ENCODE results near the gene ATP6V0E2. TPM values are rescaled to one million over a fixed set of nuclear protein-coding genes. Genes with fewer than 3 reads are reported as not detected.

ATP6V0E2 gene
- total RNA-seq, 3 donors from 2014 or later: 12.7 to 23.7 (median 20.9) TPM

DNA sequence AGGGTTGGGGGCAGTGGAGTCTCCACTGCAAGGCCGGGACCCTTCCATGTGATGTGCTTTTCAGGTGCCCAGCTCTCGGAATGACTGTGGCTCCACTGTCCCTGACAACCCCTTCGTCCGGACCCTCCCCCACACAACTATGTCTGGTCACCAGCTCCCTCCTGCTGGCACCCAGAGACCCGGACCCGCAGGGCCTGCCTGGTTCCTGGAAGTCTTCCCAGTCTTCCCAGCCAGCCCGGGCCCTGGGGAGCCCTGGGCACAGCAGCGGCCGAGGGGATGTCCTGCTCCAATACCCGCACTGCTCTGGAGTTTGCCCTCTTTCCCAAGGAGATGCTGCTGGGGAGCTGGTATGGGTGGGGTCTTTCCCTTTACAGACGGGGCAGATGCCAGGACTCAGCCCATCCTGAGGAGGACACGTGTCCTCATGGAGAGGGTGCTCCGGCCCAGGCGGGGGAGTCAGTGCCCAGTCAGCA is 5.5 kb downstream of the ATP6V0E2 start:
- Histone ChIP-seq H3K9me3 (no peaks in the 10 kb centered on the region), H3K36me3 (ENCODE audit: low read depth) (no peaks in the 10 kb centered on the region), H3K4me3 (no peak overlapping the region), H3K4me1 (ENCODE audit: low read depth) (peaks cover 9% of the 10 kb centered on the region)
- DNase-seq (no peak), ATAC-seq (no peak)
- TF ChIP-seq, protein P1, sequence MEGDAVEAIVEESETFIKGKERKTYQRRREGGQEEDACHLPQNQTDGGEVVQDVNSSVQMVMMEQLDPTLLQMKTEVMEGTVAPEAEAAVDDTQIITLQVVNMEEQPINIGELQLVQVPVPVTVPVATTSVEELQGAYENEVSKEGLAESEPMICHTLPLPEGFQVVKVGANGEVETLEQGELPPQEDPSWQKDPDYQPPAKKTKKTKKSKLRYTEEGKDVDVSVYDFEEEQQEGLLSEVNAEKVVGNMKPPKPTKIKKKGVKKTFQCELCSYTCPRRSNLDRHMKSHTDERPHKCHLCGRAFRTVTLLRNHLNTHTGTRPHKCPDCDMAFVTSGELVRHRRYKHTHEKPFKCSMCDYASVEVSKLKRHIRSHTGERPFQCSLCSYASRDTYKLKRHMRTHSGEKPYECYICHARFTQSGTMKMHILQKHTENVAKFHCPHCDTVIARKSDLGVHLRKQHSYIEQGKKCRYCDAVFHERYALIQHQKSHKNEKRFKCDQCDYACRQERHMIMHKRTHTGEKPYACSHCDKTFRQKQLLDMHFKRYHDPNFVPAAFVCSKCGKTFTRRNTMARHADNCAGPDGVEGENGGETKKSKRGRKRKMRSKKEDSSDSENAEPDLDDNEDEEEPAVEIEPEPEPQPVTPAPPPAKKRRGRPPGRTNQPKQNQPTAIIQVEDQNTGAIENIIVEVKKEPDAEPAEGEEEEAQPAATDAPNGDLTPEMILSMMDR (IDR thresholded peaks at IDR 0.05): no peak
- intact Hi-C loops (cut with DNase I, micrococcal nuclease): no loop called here

DNA sequence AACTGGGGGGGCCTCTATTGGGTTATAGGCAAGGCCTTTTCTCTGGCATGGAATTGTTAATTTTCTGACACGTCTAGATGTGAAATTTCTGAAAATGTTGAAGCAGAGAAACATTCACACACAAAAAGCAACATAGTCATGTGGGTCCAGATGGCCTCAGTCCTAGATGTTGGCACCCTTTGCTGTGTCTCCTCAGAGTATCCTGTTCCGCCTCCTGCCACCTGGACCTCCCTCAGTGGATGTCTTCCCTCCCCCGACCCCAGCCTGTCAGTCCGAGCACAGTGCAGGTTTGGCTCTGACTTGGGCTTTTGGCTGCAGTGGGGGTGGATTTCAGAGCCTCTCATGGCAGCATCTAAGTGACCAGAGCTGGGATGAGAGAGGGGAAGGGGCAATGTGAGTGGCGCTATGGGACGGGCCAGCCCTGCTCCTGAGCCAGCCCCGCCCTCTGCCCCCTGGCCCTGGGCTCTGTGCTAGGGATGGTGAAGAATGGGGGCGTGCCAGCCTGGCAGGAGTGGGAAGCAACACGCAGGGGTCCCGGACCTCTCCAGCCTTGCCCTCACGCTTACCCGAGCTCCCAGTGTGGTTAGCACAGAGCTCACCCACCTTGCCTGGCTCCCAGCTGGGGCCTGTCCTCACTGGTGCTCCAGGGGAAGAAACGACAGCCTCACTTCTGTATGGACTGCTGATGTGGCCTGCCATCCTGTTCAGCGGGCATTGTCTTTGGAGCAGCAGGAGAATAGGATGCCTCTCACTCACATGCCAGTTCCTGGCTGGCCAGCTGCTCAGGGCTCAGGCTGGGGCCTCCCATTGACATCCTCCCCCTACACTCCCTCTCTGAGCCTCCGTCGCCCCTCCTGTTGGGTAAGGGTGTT is 6.2 kb downstream of the ATP6V0E2 start:
- H3K4me1 ChIP-seq (ENCODE audit: low read depth): peaks cover 9% of the 10 kb centered on the region
- no peak overlapping the region for H3K4me3 ChIP-seq
- H3K9me3 ChIP-seq: no peaks in the 10 kb centered on the region
- TF ChIP-seq, protein P1 (IDR thresholded peaks at IDR 0.05): no peak
- ATAC-seq (no peak), DNase-seq (no peak)
- intact Hi-C loops (cut with DNase I, micrococcal nuclease): no loop called here
- H3K36me3 ChIP-seq (ENCODE audit: low read depth): no peaks in the 10 kb centered on the region

DNA sequence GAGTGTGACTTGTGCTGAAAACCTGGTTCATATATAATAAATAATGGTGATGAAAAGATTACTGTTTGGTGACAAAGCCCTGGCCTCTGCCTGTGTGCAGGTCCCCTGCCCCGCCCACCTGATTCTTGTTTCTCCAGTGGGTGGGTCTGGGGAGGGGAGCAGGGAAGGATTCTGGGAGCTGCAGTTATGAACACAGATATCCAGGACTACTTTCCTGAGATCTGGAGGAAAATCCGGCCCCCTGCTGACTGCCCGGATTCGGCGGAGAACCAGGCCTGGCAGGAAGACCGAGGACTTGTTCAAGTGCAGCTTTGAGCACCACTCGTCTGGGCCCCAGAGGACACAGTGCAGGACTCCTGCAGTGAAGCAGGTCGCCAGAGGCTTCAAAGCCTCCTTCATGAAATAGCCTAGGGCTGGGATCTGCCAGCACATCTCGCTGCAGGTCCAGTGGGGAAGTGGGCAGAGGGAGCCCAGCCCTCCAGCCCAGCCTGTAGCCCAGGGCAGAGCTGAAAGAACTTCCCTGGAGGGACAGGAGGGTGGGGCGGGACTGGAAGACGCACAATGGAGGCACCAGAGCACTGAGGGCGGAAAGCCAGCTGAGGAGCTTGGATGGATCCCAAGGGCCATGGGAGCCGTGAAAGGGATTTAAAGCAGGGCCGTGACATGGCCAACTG is 7.0 kb downstream of the ATP6V0E2 start:
- no peaks in the 10 kb centered on the region for H3K36me3 ChIP-seq (ENCODE audit: low read depth)
- intact Hi-C loops (cut with DNase I, micrococcal nuclease): no loop called here
- no peaks in the 10 kb centered on the region for H3K9me3 ChIP-seq
- DNase-seq (no peak), ATAC-seq (no peak)
- TF ChIP-seq, protein P1 (IDR thresholded peaks at IDR 0.05): no peak
- H3K4me1 ChIP-seq (ENCODE audit: low read depth): peaks cover 9% of the 10 kb centered on the region
- no peak overlapping the region for H3K4me3 ChIP-seq

DNA sequence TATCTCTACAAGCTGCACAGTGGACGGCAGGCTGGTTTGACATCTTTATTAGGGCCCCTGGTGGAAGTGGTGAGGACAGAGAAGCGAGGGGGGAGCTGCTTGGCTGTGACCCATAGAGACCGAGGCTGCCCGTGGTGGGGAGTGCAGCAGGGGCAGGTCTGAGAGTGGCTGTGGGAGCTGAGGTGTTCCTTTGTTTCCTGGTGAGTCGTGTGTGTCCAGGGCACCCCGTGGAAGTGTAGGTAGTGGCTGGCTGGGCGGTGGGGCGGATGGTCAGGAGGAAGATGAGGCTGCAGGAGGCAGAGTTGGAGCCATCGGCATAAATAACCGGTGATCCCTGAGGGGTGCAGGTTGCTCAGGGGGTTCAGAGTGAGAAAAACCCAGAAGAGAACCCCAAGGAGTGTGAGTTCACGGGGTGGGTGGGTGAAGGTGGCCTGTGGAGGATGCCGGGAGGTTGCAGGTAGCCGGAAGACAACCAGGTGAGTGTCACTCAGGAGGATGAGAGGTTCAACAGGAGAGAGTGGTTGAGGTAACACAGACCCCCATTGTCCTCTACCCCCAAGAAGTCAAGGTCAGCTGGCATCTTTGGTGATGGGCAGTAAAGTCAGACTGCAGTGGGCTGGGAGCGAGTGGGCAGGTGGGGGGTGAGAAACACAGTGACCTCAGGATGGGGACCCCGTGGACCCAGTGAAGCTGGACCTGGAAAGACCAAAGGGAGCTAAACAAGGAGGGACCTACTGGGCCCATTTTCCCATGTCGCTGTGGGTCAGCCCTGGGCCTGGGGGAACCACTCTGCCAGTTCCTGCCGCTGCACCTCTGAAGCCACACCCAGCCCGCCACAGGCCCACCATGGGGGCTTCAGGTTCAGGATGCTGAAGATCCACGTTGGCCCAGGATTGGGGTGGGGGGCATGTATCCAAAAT is 7.8 kb downstream of the ATP6V0E2 start:
- H3K9me3 ChIP-seq: no peaks in the 10 kb centered on the region
- no peaks in the 10 kb centered on the region for H3K36me3 ChIP-seq (ENCODE audit: low read depth)
- ATAC-seq: no peak
- TF ChIP-seq, protein P1 (IDR thresholded peaks at IDR 0.05): no peak
- peaks cover 9% of the 10 kb centered on the region for H3K4me1 ChIP-seq (ENCODE audit: low read depth)
- intact Hi-C loops (cut with DNase I, micrococcal nuclease): no loop called here
- no peak overlapping the region for H3K4me3 ChIP-seq
- no peak for DNase-seq
